Naive B cell (primary cell): Measurements from ENCODE around the gene NIM1K. TPM values are rescaled to one million over a fixed set of nuclear protein-coding genes. Genes with fewer than 3 reads are reported as not detected.
"Not testable (repeated sequence)": the region's sequence is repeated elsewhere in the genome, so short reads cannot be mapped to it uniquely, and the experiment has no call there.

Experiments used
- ATAC-seq, 2 donors: fragments of 150-1000 bp; cut with Tn5 transposase; 2 replicates each; pipeline ENCODE4 v1.10.0; 2021; ENCODE audit warnings: low read depth in 2 of 2, mild to moderate bottlenecking in 2 of 2, moderate library complexity in 2 of 2
- DNase-seq: peaks from one replicate; pipeline ENCODE4 v3.0.0; 2022
- H3K27ac Mint-ChIP-seq, 6 donors: one replicate each; pipeline ENCODE4 v1.8.0; 2020 to 2022; ENCODE audit warnings: mild to moderate bottlenecking in 6 of 6, mixed read lengths in 6 of 6, moderate library complexity in 5 of 6, inconsistent platforms in 2 of 6
- H3K27me3 Mint-ChIP-seq, 3 donors: one replicate each; pipeline ENCODE4 v1.8.0; 2021 to 2022; ENCODE audit warnings: mixed read lengths in 3 of 3, mild to moderate bottlenecking in 1 of 3
- H3K36me3 Mint-ChIP-seq, 2 donors: one replicate each; pipeline ENCODE4 v1.8.0; 2020 to 2022; ENCODE audit warnings: mixed read lengths in 2 of 2, inconsistent platforms in 1 of 2, mild to moderate bottlenecking in 1 of 2
- H3K4me1 Mint-ChIP-seq, 3 donors: one replicate each; pipeline ENCODE4 v1.8.0; 2020 to 2022; ENCODE audit warnings: mixed read lengths in 3 of 3, inconsistent platforms in 1 of 3, mild to moderate bottlenecking in 1 of 3, moderate library complexity in 1 of 3
- H3K4me3 Mint-ChIP-seq, 8 donors: one replicate each; pipeline ENCODE4 v1.8.0; 2020 to 2022; ENCODE audit warnings: mild to moderate bottlenecking in 8 of 8, mixed read lengths in 8 of 8, moderate library complexity in 8 of 8, inconsistent platforms in 2 of 8
- H3K9me3 Mint-ChIP-seq, 7 donors: one replicate each; pipeline ENCODE4 v1.8.0; 2020 to 2022; ENCODE audit warnings: mixed read lengths in 7 of 7, mild to moderate bottlenecking in 5 of 7, inconsistent platforms in 2 of 7, moderate library complexity in 1 of 7
- polyA plus RNA-seq, 6 donors: library from polyadenylated mRNA; unstranded; fragments of 300-500 nt; fragmentation: Illumina TruSeq; gene quantifications; one replicate each; pipeline ENCODE4 v1.2.3, GENCODE V29; 2021; ENCODE audit warnings: low read depth in 6 of 6

NIM1K gene
- polyA plus RNA-seq, 6 donors from 2014 or later: 0.09 to 0.90 (median 0.22) TPM; not detected in 2

- Mint-ChIP-seq H3K36me3 (peaks cover 0 to 5% of the 10 kb centered on the region in 2 donors), H3K9me3 (no peaks in the 10 kb centered on the region)
- DNase-seq: no peak
Measured at GRCh38 chr5:43304525-43304924, 112.5 kb downstream of the NIM1K start.

GRCh38 chr5:43305948-43306565 lies 114.0 kb downstream of the NIM1K start:
- Mint-ChIP-seq H3K27ac (peak overlapping the region in 4 of 6 donors; percentile 1 to 55 (median 16)), H3K36me3 (peaks cover 0 to 2% of the 10 kb centered on the region in 2 donors), H3K9me3 (no peaks in the 10 kb centered on the region), H3K4me3 (peak overlapping the region in 1 of 8 donors; percentile 14), H3K27me3 (no peaks in the 10 kb centered on the region), H3K4me1 (peaks cover 27 to 65% (median 49%) of the 10 kb centered on the region in 3 donors)
- peak; percentile 70 to 79 for ATAC-seq
- peak; percentile 41 for DNase-seq

More at GRCh38 chr5:43304525-43304924, 112.5 kb downstream of the NIM1K start:
- Mint-ChIP-seq H3K27ac (peak overlapping the region in 2 of 6 donors; percentile 33 to 43), H3K4me3 (no peak overlapping the region), H3K27me3 (no peaks in the 10 kb centered on the region), H3K4me1 (peaks cover 29 to 61% (median 52%) of the 10 kb centered on the region in 3 donors)
- ATAC-seq: no peak

- DNase-seq, H3K36me3 Mint-ChIP-seq, H3K27me3 Mint-ChIP-seq, ATAC-seq, H3K9me3 Mint-ChIP-seq, H3K4me3 Mint-ChIP-seq: not testable (repeated sequence)
- H3K27ac Mint-ChIP-seq: peak overlapping the region in 2 of 6 donors; percentile 75 to 83
- peaks cover 27 to 66% (median 47%) of the 10 kb centered on the region in 3 donors for H3K4me1 Mint-ChIP-seq
Measured at GRCh38 chr5:43306954-43307353, 114.9 kb downstream of the NIM1K start.

GRCh38 chr5:43309122-43309521 lies 117.1 kb downstream of the NIM1K start:
- Mint-ChIP-seq H3K9me3 (no peaks in the 10 kb centered on the region), H3K27ac (peak overlapping the region in 3 of 6 donors; percentile 32 to 89 (median 57)), H3K27me3 (no peaks in the 10 kb centered on the region), H3K36me3 (no peaks in the 10 kb centered on the region), H3K4me1 (peaks cover 34 to 65% (median 51%) of the 10 kb centered on the region in 3 donors), H3K4me3 (peak overlapping the region in 2 of 8 donors; percentile 1 to 9)
- DNase-seq (no peak), ATAC-seq (no peak)

- H3K27me3 Mint-ChIP-seq: no peaks in the 10 kb centered on the region
- peak overlapping the region in 4 of 6 donors; percentile 49 to 89 (median 56) for H3K27ac Mint-ChIP-seq
- H3K9me3 Mint-ChIP-seq: no peaks in the 10 kb centered on the region
- DNase-seq (no peak), ATAC-seq (no peak)
- H3K4me3 Mint-ChIP-seq: no peak overlapping the region
- peaks cover 34 to 69% (median 51%) of the 10 kb centered on the region in 3 donors for H3K4me1 Mint-ChIP-seq
- no peaks in the 10 kb centered on the region for H3K36me3 Mint-ChIP-seq
Measured at GRCh38 chr5:43309637-43310036, 117.6 kb downstream of the NIM1K start.

GRCh38 chr5:43312076-43312661 lies 120.1 kb downstream of the NIM1K start:
- H3K36me3 Mint-ChIP-seq: no peaks in the 10 kb centered on the region
- no peak for DNase-seq
- H3K9me3 Mint-ChIP-seq: peaks cover 0 to 1% (median 0%) of the 10 kb centered on the region in 7 donors
- H3K4me1 Mint-ChIP-seq: peaks cover 30 to 56% (median 40%) of the 10 kb centered on the region in 3 donors
- peak overlapping the region; percentile 89 to 100 (median 98) for H3K4me3 Mint-ChIP-seq
- no peaks in the 10 kb centered on the region for H3K27me3 Mint-ChIP-seq
- no peak for ATAC-seq
- H3K27ac Mint-ChIP-seq: peak overlapping the region; percentile 97 to 100 (median 99)

- Mint-ChIP-seq H3K27ac (peak overlapping the region; percentile 97 to 100 (median 99)), H3K36me3 (no peaks in the 10 kb centered on the region), H3K9me3 (peaks cover 0 to 1% (median 0%) of the 10 kb centered on the region in 7 donors), H3K4me3 (peak overlapping the region; percentile 89 to 100 (median 98)), H3K27me3 (peaks cover 0 to 3% (median 0%) of the 10 kb centered on the region in 3 donors), H3K4me1 (peaks cover 30 to 55% (median 40%) of the 10 kb centered on the region in 3 donors)
- ATAC-seq (peak; percentile 29 to 32), DNase-seq (no peak)
Measured at GRCh38 chr5:43312699-43313034, 120.6 kb downstream of the NIM1K start.

- Mint-ChIP-seq H3K4me1 (peaks cover 27 to 50% (median 37%) of the 10 kb centered on the region in 3 donors), H3K27me3 (peaks cover 0 to 7% (median 0%) of the 10 kb centered on the region in 3 donors), H3K4me3 (peak within 1 kb of the TSS; percentile 89 to 100 (median 98)), H3K9me3 (peaks cover 0 to 1% (median 0%) of the 10 kb centered on the region in 7 donors), H3K36me3 (no peaks in the 10 kb centered on the region), H3K27ac (peak within 1 kb of the TSS; percentile 97 to 100 (median 99))
- peak; percentile 100 for DNase-seq
- ATAC-seq: peak; percentile 79 to 80
Measured at GRCh38 chr5:43313035-43313853, 121.2 kb downstream of the NIM1K start, which contains the start of gene HMGCS1. HMGCS1 (minus strand) TSS chr5:43313412; CDS start chr5:43298965, 14,447 bp downstream.

- peak overlapping the region; percentile 89 to 100 (median 98) for H3K4me3 Mint-ChIP-seq
- no peak for ATAC-seq
- H3K36me3 Mint-ChIP-seq: no peaks in the 10 kb centered on the region
- H3K27ac Mint-ChIP-seq: peak overlapping the region; percentile 97 to 100 (median 99)
- H3K9me3 Mint-ChIP-seq: peaks cover 0 to 1% (median 0%) of the 10 kb centered on the region in 7 donors
- peaks cover 27 to 47% (median 36%) of the 10 kb centered on the region in 3 donors for H3K4me1 Mint-ChIP-seq
- peaks cover 0 to 7% (median 0%) of the 10 kb centered on the region in 3 donors for H3K27me3 Mint-ChIP-seq
- DNase-seq: no peak
Measured at GRCh38 chr5:43313854-43314457, 121.9 kb downstream of the NIM1K start.

GRCh38 chr5:43314724-43315123 lies 122.7 kb downstream of the NIM1K start:
- no peak for DNase-seq
- H3K27me3 Mint-ChIP-seq: peaks cover 0 to 7% (median 0%) of the 10 kb centered on the region in 3 donors
- peaks cover 21 to 40% (median 30%) of the 10 kb centered on the region in 3 donors for H3K4me1 Mint-ChIP-seq
- H3K36me3 Mint-ChIP-seq: no peaks in the 10 kb centered on the region
- ATAC-seq: no peak
- H3K27ac Mint-ChIP-seq: peak overlapping the region in 4 of 6 donors; percentile 97 to 100 (median 98)
- H3K4me3 Mint-ChIP-seq: peak overlapping the region in 1 of 8 donors; percentile 2
- peaks cover 0 to 1% (median 0%) of the 10 kb centered on the region in 7 donors for H3K9me3 Mint-ChIP-seq

- Mint-ChIP-seq H3K27ac (peak overlapping the region in 3 of 6 donors; percentile 6 to 33 (median 8)), H3K4me1 (peaks cover 21 to 36% (median 30%) of the 10 kb centered on the region in 3 donors), H3K36me3 (no peaks in the 10 kb centered on the region), H3K27me3 (peaks cover 0 to 7% (median 0%) of the 10 kb centered on the region in 3 donors), H3K9me3 (peaks cover 0 to 1% (median 0%) of the 10 kb centered on the region in 7 donors), H3K4me3 (no peak overlapping the region)
- ATAC-seq (no peak), DNase-seq (no peak)
Measured at GRCh38 chr5:43315263-43315662, 123.2 kb downstream of the NIM1K start.

- Mint-ChIP-seq H3K36me3 (no peaks in the 10 kb centered on the region), H3K27ac (peak overlapping the region in 1 of 6 donors; percentile 6), H3K27me3 (peaks cover 0 to 7% (median 0%) of the 10 kb centered on the region in 3 donors), H3K4me3 (no peak overlapping the region), H3K9me3 (peaks cover 0 to 1% (median 0%) of the 10 kb centered on the region in 7 donors), H3K4me1 (peaks cover 21 to 34% (median 30%) of the 10 kb centered on the region in 3 donors)
- ATAC-seq (no peak), DNase-seq (no peak)
Measured at GRCh38 chr5:43315682-43316081, 123.7 kb downstream of the NIM1K start.
